Measurements from ENCODE around the gene L3MBTL3.
"Not testable (repeated sequence)": the region's sequence is repeated elsewhere in the genome, so short reads cannot be mapped to it uniquely, and the experiment has no call there.

The L3MBTL3 gene

GRCh38 chr6:130147111-130147510 is 128.7 kb downstream of the L3MBTL3 start:
- no peak for DNase-seq

- no peak for DNase-seq
Observed at GRCh38 chr6:130148181-130148580, 129.8 kb downstream of the L3MBTL3 start.

GRCh38 chr6:130149016-130149415 is 130.6 kb downstream of the L3MBTL3 start:
- not testable (repeated sequence) for DNase-seq

GRCh38 chr6:130150906-130151305 is 132.5 kb downstream of the L3MBTL3 start:
- no peak for DNase-seq

- DNase-seq: no peak
Observed at GRCh38 chr6:130152908-130153510, 134.6 kb downstream of the L3MBTL3 start.

- DNase-seq: no peak
Observed at GRCh38 chr6:130156908-130157307, 138.5 kb downstream of the L3MBTL3 start.

GRCh38 chr6:130158056-130158455 is 139.7 kb downstream of the L3MBTL3 start:
- DNase-seq: no peak

GRCh38 chr6:130158548-130158947 is 140.2 kb downstream of the L3MBTL3 start:
- DNase-seq: no peak

GRCh38 chr6:130159956-130160355 is 141.6 kb downstream of the L3MBTL3 start:
- DNase-seq: no peak

GRCh38 chr6:130161683-130162404 is 143.5 kb downstream of the L3MBTL3 start:
- no peak for DNase-seq

- no peak for DNase-seq
Observed at GRCh38 chr6:130162421-130162820, 144.0 kb downstream of the L3MBTL3 start.

- no peak for DNase-seq
Observed at GRCh38 chr6:130163266-130163665, 144.9 kb downstream of the L3MBTL3 start.

GRCh38 chr6:130164251-130164650 is 145.9 kb downstream of the L3MBTL3 start:
- DNase-seq: no peak

GRCh38 chr6:130167655-130168054 is 149.3 kb downstream of the L3MBTL3 start:
- DNase-seq: no peak

GRCh38 chr6:130170160-130170559 is 151.8 kb downstream of the L3MBTL3 start:
- not testable (repeated sequence) for DNase-seq

GRCh38 chr6:130173377-130174004 is 155.1 kb downstream of the L3MBTL3 start:
- DNase-seq: not testable (repeated sequence)

- no peak for DNase-seq
Observed at GRCh38 chr6:130176378-130176777, 158.0 kb downstream of the L3MBTL3 start.

GRCh38 chr6:130178692-130179091 is 160.3 kb downstream of the L3MBTL3 start:
- DNase-seq: no peak

GRCh38 chr6:130182466-130182865 is 164.1 kb downstream of the L3MBTL3 start:
- DNase-seq: no peak

- no peak for DNase-seq
Observed at GRCh38 chr6:130183271-130184222, 165.2 kb downstream of the L3MBTL3 start.

- DNase-seq: no peak
Observed at GRCh38 chr6:130185658-130186057, 167.3 kb downstream of the L3MBTL3 start.

- no peak for DNase-seq
Observed at GRCh38 chr6:130187335-130188206, 169.2 kb downstream of the L3MBTL3 start.

Data from NCI-H1436 treated with DMSO at 0.1 percent for 48 hours (cell line).